Suprapubic skin (tissue), 4 donors: ENCODE data around the gene PRDM5. TPM values are rescaled to one million over a fixed set of nuclear protein-coding genes. Genes with fewer than 3 reads are reported as not detected.

Source experiments
- DNase-seq, 2 donors: peaks; one replicate each; pipeline ENCODE4 v3.0.0-alpha.2; 2019; ENCODE audit warnings: low spot score in 2 of 2
- H3K27ac ChIP-seq: fragments of 200-600 bp; sonication (generic); one replicate; pipeline ENCODE4 v1.5.1; 2019
- H3K27me3 ChIP-seq: fragments of 200-600 bp; sonication (generic); one replicate; pipeline ENCODE4 v1.5.1; 2019
- H3K36me3 ChIP-seq: fragments of 200-600 bp; sonication (generic); one replicate; pipeline ENCODE4 v1.5.1; 2019
- H3K4me1 ChIP-seq: fragments of 200-600 bp; sonication (generic); one replicate; pipeline ENCODE4 v1.5.1; 2019
- H3K4me3 ChIP-seq: fragments of 200-600 bp; sonication (generic); one replicate; pipeline ENCODE4 v1.5.1; 2019; ENCODE audit warnings: mild to moderate bottlenecking
- H3K9me3 ChIP-seq: fragments of 200-600 bp; sonication (generic); one replicate; pipeline ENCODE4 v1.5.1; 2019
- CTCF ChIP-seq, 2 donors: fragments of 200-600 bp in 1 of 2; fragments of 450-650 bp in 1 of 2; sonication (generic) in 1 of 2; IDR thresholded peaks; one replicate each; pipeline ENCODE4 v1.5.1; 2016 to 2019; ENCODE audit warnings: antibody characterized with exemption in 2 of 2, mild to moderate bottlenecking in 1 of 2, moderate library complexity in 1 of 2
- EP300 ChIP-seq: sonication (generic); formaldehyde crosslinking; IDR thresholded peaks from one replicate; pipeline ENCODE4 v1.6.1; 2017; ENCODE audit warnings: antibody characterized with exemption
- POLR2A ChIP-seq, 2 donors: fragments of 450-650 bp; IDR thresholded peaks; one replicate each; pipeline ENCODE4 v1.6.1; 2017; ENCODE audit warnings: antibody characterized with exemption in 2 of 2, mild to moderate bottlenecking in 2 of 2, moderate library complexity in 2 of 2
- POLR2AphosphoS5 ChIP-seq, 3 donors: sonication (generic); formaldehyde crosslinking; IDR thresholded peaks; one replicate each; pipeline ENCODE4 v1.6.1; 2017; ENCODE audit warnings: antibody characterized with exemption in 3 of 3
- WGBS: methylation state at CpG from one replicate; pipeline ENCODE4 v1.1.5; 2018; 5-methylcytosine and 5-hydroxymethylcytosine counted together
- total RNA-seq, 4 donors: library from RNA; depleted of rRNA; stranded (reverse); fragments of >200 nt; gene quantifications; one replicate each; pipeline ENCODE4 v1.1.0, GENCODE V29; 2016

The PRDM5 gene
- total RNA-seq, 4 donors from 2014 or later = 3.0 to 12.0 (median 4.5) TPM

- H3K4me1 ChIP-seq = no peaks in the 10 kb centered on the region
- H3K4me3 ChIP-seq = no peak overlapping the region
- H3K9me3 ChIP-seq = no peaks in the 10 kb centered on the region
- H3K36me3 ChIP-seq = no peaks in the 10 kb centered on the region
- H3K27ac ChIP-seq = no peak overlapping the region
- DNase-seq = no peak
- no peak for TF ChIP-seq POLR2AphosphoS5 (IDR thresholded peaks at IDR 0.05)
- no peak for TF ChIP-seq POLR2A (IDR thresholded peaks at IDR 0.05)
- no peak for TF ChIP-seq EP300
- no peak for TF ChIP-seq CTCF (IDR thresholded peaks at IDR 0.05)
- H3K27me3 ChIP-seq = no peaks in the 10 kb centered on the region
Observed at GRCh38 chr4:120861852-120862251, 60.7 kb downstream of the PRDM5 start.

GRCh38 chr4:120858776-120859175, 63.8 kb downstream of the PRDM5 start:
- Histone ChIP-seq H3K4me1 (no peaks in the 10 kb centered on the region), H3K27me3 (no peaks in the 10 kb centered on the region), H3K9me3 (no peaks in the 10 kb centered on the region), H3K27ac (no peak overlapping the region), H3K36me3 (no peaks in the 10 kb centered on the region), H3K4me3 (no peak overlapping the region)
- DNase-seq = no peak
- TF ChIP-seq POLR2AphosphoS5 (IDR thresholded peaks at IDR 0.05) (no peak), POLR2A (IDR thresholded peaks at IDR 0.05) (no peak), EP300 (no peak), CTCF (IDR thresholded peaks at IDR 0.05) (no peak)
- 55% methylated on average over 3 of the region's 3 CpGs for WGBS

GRCh38 chr4:120857312-120857711, 65.2 kb downstream of the PRDM5 start:
- H3K27me3 ChIP-seq = no peaks in the 10 kb centered on the region
- no peak for DNase-seq
- H3K36me3 ChIP-seq = no peaks in the 10 kb centered on the region
- 59% methylated on average over 3 of the region's 3 CpGs for WGBS
- no peak overlapping the region for H3K27ac ChIP-seq
- no peaks in the 10 kb centered on the region for H3K9me3 ChIP-seq
- H3K4me3 ChIP-seq = no peak overlapping the region
- H3K4me1 ChIP-seq = no peaks in the 10 kb centered on the region
- TF ChIP-seq CTCF (IDR thresholded peaks at IDR 0.05) (no peak), EP300 (no peak), POLR2A (IDR thresholded peaks at IDR 0.05) (no peak)

- H3K27ac ChIP-seq = no peak overlapping the region
- no peaks in the 10 kb centered on the region for H3K27me3 ChIP-seq
- no peaks in the 10 kb centered on the region for H3K4me1 ChIP-seq
- TF ChIP-seq POLR2A (IDR thresholded peaks at IDR 0.05) = no peak
- no peak for TF ChIP-seq POLR2AphosphoS5 (IDR thresholded peaks at IDR 0.05)
- TF ChIP-seq CTCF (IDR thresholded peaks at IDR 0.05) = no peak
- no peak for TF ChIP-seq EP300
- no peak overlapping the region for H3K4me3 ChIP-seq
- WGBS = 79% methylated on average over 2 of the region's 2 CpGs
- no peak for DNase-seq
- no peaks in the 10 kb centered on the region for H3K9me3 ChIP-seq
- no peaks in the 10 kb centered on the region for H3K36me3 ChIP-seq
Observed at GRCh38 chr4:120856294-120856693, 66.2 kb downstream of the PRDM5 start.

- WGBS = 80% methylated on average over 2 of the region's 2 CpGs
- DNase-seq = no peak
- Histone ChIP-seq H3K36me3 (no peaks in the 10 kb centered on the region), H3K27ac (no peak overlapping the region), H3K4me3 (no peak overlapping the region), H3K4me1 (no peaks in the 10 kb centered on the region), H3K27me3 (no peaks in the 10 kb centered on the region), H3K9me3 (no peaks in the 10 kb centered on the region)
- no peak for TF ChIP-seq CTCF (IDR thresholded peaks at IDR 0.05)
- TF ChIP-seq POLR2AphosphoS5 (IDR thresholded peaks at IDR 0.05) = no peak
- TF ChIP-seq POLR2A (IDR thresholded peaks at IDR 0.05) = no peak
- no peak for TF ChIP-seq EP300
Observed at GRCh38 chr4:120855307-120856001, 67.1 kb downstream of the PRDM5 start.
